Hematopoietic multipotent progenitor cell treated with erythropoietin and hydrocortisone succinate and interleukin-3 and kit ligand, for 4 days (in vitro differentiated cells): ENCODE data around the gene WASF3.
A peak's percentile ranks its signal among the peaks of the same experiment; 100 is the strongest.

Experiments used
- DNase-seq: peaks from one replicate; pipeline ENCODE4 v3.0.0-alpha.2; 2015

WASF3 gene, protein sequence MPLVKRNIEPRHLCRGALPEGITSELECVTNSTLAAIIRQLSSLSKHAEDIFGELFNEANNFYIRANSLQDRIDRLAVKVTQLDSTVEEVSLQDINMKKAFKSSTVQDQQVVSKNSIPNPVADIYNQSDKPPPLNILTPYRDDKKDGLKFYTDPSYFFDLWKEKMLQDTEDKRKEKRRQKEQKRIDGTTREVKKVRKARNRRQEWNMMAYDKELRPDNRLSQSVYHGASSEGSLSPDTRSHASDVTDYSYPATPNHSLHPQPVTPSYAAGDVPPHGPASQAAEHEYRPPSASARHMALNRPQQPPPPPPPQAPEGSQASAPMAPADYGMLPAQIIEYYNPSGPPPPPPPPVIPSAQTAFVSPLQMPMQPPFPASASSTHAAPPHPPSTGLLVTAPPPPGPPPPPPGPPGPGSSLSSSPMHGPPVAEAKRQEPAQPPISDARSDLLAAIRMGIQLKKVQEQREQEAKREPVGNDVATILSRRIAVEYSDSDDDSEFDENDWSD

DNA sequence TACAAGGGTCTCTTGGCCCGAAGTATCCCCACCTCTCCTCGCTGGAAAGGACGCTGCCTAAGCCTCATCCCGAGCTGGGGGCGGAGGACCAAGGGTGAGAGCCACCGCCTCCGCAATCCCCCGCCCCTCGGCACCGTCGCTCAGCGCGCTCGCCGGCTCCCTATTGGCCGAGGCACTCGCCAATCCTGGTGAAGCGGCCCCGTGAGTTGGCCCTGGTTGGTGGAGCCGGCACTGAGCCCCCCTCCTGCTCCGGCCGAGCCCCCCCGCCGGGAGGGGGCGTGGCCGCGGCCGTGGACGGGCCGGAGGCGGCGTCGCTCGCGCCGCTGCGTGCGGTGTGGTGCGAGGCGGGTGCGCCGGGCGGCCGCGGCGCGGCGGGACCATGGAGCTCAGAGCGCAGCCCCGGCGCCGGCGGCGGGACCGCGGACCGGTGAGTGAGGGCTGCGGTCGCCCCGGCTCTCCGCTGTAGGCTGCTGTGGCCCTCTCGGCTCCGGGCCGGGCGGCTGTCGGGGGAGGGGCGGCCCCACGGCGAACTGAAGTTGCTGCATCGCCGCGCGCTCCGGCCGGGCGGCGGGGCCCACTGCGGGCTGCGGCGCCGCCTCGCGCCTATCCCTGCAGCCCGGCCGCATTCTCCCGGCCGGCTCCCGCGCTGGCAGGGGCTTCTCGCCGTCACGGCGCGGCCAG, at the start of gene WASF3:
TSS of gene WASF3 (plus strand) at position 291 of the 681 bp plus-strand sequence. CDS start 84,588 bp downstream, outside the sequence.
- peak; percentile 95 for DNase-seq

DNA sequence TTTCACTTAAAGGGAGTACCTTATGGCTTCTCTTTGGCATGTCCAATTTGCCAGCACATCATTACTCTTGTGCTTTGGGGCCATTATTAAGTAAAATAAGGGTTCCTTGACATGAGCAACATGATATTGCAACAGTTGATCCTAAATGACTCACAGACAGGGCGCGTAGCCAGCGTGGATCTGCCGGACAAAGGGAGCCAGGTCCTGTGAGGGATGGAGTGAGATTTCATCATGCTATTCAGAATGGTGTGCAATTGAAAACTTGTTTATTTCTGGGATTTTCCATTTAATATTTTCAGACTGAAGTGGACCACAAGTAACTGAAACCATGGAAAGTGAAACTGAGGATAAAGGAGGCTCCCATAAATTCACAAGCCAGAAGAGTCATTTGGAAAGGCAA, 48.6 kb upstream of the WASF3 start:
- no peak for DNase-seq

DNA sequence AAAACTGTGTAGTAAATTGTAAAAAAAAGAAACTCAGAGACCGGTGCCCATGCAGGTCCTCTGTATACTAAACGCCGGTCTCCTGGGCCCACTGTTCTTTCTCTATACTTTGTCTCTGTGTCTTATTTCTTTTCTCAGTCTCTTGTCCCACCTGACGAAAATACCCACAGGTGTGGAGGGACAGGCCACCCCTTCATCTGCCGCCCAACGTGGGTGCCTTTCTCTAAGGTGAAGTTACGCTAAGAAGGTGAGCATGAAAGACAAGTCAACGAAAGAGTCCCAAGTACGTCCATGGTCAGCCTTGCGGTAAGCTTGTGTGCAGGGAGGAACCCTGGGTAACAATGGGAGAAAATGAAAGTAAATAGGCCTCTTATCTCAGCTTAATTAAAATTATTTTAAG, 48.0 kb upstream of the WASF3 start:
- DNase-seq = no peak

DNA sequence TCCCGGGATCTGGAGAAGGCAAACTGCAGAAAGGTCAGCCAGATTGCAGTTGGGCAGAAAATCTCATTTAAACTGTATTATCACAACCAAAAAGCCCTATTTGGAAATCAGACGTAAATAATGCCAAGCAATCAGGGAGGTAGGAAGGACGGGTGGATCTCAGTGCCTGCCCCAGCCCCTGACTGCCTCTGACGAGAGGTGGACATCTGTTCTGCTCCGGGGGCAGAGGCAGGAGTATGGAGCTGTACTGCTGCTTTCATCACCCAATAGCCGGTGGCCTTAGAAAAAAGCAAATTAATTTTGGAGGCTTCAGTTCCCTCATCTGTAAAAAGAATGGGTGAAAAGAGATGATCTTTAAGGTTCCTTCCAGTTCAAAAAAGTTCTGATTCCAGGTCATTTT, 43.6 kb upstream of the WASF3 start:
- DNase-seq = no peak

DNA sequence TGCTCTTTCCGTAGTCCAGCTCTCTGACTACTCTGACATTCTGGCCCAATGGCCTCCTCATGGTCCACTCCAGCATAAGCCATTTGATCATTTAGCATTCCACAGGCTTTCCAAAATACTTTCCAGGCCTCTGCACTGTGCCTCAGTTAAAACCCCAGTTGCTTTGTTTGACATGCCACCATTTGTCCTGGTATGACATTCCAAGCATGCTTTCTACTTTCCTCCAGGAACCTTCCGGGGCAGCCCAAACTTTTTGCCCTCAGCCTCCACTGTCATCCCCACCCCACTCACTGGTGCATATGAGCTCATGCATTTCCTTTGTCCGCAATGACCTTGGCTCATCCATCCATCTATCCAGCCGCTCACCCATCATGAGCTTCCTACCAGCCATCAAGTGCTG, 41.8 kb upstream of the WASF3 start:
- no peak for DNase-seq

DNA sequence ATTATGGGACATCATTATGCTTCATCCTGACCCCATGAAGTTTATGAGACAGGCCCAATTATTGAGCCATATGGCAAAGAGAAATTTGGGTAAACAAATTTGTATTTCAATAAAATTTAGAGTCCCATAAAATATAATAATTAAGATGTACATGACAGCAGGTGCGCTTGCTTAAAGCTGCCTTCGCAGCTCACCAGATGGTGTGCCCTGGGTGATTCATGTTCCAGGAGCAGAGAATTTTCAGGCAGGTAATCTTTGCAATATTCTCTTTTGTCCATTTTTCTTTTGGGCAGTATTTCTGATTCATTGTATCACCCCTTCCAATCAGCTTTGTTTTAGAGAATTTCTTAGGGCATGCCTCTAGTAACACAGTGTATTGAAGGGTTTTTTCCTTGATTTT, 39.5 kb upstream of the WASF3 start:
- no peak for DNase-seq

DNA sequence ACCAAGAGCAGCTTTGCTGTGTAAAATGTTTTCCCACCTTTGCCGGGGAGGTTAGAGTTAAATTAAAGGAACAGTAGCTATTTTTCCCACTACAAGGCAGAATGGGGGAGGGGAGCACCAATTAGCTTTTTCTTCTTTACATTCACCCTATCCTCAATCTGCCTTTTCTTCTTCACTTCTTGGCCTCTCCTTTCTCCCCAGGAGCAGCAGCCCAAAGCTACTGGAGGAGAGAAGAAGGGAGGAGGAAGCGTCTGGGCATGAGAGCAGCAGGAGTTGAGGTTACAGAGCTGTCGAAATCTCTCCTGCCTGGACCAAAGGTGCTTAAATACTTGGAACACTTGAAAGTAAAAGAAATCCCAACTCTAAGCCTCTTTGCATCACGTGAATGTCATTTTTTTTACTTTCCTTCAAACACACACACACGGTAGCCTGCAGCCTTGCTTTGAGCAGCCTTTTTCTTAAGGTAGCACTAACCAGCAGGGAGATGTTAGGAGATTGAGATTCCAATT, 39.0 kb upstream of the WASF3 start:
- DNase-seq = no peak

DNA sequence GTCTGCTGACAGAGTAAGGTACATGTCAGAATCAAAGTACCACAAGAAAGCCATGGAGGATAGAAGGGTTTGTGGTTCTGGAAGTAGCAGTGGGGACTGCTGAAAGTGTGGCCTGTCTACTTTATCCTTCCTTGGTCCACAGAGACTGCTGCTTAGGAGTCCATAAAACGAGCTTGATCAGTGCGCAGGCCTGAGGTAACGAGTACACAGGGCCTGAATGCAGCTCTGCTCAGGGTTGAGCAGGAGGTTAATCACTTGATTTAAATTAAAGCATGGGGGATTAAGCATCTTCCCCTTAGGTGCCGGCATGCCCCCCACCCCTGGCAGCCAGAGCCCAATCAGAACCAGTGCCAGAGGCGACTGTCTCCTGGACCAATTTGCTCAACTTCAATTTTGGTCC, 34.9 kb upstream of the WASF3 start:
- no peak for DNase-seq

DNA sequence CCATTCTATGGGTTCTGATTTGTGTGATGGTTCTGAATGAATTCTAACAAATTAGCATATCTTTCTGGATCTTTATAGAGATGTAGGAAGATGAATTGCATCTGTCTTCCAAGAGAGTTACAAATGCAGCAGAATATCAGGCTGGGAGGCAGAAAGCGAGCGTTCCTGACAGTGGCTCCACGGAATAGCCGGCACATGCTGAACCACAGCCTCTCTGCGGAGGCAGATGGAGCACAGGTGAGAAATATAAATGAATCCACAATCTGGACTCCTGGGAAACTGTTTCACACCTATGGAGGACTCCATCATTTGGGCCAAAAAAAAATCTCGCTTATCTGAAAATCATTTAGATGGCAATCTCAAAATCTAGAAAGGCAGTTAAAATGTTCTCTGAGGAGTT, 34.5 kb upstream of the WASF3 start:
- DNase-seq = no peak

DNA sequence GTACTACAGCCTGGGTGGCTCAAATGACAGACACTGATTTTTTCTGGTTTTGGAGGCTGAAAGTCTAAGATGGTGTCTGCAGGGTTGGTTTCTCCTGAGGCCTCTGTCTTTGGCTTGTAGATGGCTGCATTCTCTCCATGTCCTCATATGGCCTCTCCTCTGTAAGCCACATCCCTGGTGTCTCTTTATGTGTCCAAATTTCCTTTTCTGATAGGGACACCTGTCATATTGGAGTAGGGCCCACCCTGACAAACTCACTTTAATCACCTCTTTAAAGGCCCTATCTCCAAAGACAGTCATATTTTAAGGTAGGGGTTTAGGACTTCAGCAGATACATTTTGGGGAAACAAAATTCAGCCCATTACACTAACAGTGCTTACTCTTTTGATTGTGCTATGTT, 32.0 kb upstream of the WASF3 start:
- no peak for DNase-seq

DNA sequence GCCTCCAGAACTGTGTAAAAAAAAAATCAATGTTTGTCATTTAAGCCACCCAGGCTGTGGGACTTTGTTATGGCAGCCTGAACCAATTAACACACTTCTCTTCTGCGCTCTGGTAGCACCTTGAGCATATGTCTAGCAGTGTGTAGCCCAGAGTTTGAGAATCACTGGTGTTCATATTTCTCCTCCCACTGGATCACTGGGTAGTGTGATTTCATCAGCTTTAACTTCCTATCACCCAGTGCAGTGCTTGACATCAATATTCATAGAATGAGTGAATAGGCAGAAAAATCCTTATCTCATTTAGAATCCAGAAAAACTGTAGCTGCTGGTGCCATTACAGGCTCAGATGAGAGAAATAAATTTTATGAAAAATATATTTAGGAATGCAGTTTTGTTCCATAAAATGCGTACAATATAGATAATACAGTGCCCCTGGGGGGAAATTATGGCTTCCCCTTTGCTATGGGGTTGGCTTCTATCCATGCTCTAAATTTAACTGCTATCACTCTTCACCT, 30.7 kb upstream of the WASF3 start:
- no peak for DNase-seq

DNA sequence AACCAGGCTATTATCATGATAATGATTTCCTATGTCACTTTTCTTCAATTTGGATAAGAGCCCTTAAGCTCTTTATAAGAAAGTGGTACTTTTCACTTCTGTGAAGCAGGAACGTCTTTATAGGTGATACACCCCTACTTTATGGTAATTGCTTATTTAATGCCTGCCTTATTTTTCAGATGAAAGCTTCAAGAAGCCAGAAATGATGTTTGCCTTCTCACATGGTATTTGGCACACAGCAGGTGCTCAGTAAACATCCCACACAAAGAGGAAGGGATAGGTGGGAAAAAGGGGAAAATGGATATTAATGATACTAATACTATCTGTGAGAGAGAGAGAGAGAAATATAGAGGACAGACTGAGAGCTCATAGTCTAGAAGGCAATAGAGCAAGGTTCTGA, 29.0 kb upstream of the WASF3 start:
- DNase-seq = no peak

DNA sequence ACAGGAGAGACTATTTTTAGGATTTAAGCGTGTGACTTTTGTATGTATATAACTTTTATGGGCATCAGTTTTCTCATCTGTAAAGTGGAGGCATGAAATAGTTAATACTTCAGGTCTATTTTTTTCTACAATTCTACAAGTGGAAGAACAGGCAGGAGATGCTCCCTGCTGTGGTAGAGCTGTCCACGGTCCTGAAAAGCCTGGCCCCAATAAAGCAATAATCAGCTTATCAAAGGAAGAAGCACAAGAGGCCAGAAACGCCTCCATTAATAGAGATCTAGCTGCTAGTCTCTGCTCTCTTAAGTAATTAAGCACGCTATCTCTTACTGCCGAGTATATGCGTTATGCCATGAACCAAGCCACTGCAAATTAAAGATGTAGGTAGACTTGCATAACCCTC, 28.0 kb upstream of the WASF3 start:
- peak; percentile 83 for DNase-seq

DNA sequence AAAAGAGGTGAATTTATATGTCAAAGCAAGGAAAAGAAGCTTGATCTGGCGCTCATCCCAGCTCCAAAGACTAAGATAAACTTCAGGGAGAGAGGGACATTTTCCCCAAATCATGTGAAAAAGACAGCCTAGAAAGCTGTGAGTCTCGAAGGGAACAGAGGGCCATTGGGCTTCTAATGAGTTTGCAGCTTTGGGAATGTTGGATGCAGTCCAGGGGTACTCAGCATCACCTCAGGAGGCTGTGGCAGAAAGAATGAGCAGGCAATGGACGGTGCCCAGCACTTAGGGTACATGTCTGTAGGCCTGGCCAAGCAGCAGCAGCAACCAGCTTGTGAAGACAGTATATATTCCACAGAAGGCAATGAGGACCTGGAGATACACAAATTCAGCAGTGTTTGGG, 25.7 kb upstream of the WASF3 start:
- DNase-seq = no peak

DNA sequence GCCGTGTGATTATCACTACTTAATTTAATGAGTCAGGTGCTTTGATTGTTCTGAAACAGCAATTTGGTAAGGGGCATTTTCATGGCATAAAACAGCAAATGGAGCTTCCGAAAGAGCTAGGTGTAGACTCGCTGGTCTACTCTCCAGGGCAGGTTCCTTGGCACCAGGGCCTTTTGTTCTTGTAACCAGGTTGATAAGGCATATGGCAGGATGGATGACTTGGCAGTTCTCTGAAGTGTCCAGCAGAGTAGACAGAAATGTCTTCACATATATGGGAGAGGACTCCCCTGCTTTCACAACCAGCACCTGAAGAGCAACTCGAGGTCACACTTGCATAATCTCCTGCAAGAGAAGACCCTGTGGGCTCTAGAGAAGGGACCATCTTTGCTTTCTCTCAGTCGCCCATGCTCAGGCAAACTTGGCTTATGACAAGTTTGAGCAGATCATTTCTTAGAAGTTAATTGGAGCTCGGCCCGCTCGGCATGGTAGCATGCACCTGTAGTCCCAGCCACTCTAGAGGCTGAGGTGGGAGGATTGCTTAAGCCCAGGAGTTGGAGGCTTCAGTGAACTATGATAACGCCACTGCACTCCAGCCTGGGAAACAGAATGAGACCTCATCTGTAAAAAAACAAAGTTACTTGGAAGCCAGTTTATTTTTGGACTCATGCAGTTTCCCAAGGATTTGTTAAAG, 23.3 kb upstream of the WASF3 start:
- DNase-seq = peak; percentile 4

DNA sequence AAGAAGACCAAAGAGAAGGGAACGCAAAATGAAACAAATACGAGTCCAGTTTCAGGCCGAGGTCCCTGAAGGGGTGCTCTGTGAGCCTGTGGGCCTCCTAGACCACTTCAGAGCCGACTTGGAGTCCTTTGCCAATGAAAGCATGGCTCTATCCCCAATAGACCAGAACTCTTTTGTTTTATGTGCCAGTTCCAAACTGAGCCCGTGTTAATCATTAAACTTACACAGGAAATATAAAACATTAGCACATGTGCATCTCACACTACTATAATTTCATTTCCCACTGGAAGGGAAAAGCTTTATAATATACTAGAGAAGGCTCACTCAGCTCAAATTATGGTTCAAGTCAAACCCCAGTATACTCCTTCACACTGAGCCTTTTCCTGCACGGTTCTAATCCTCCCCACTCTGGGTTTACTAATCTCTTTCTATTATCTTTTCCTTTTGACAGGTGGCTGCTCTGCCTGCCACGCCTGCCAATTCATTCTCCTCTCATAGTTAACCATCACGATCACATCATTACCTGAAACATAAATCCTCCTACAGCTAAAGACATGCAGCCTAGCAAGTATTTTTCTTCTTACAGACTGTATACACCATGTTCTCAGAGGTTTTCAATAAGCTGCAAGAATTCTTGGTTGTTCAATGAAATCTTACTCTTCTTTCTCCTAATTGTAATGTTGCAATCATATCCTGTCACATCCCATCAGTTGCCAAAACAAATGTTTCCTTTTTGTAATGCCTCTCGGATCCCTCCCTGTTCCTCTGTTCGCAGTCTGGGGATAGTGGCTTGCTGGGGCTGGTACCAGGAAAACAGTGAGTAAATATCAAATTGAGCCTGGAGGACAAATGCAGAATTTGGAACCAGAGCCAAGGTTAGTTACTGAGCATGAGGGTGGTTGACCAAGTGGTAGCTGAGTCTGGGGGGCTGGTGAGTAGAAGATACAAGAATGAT, 18.8 kb upstream of the WASF3 start:
- no peak for DNase-seq

DNA sequence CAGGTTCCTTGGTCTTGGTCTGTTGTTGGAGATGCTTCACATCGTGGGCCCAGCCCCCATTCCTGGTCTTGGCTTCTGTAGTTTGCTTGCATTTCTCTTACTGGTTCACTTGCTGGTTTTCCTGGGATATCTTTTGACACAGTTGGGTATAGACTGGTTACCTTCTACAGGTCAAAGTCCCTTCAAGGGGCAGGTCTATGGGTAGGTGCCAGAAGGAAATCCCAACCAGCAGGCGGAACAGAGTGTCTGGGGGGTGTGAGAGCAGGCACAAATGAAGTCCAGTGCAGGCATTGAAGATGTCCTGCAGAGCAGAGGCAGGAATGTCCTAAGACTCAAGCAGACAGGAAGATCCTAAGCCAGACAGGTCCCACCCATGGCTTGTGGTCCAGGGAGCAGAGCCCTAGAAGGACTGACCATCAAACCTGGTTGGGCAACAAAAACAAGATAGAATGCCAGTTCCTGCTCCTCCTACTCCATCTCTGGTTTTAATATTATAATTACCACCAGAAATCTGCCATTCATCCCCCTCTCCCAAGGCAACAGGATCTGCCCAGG, 17.7 kb upstream of the WASF3 start:
- no peak for DNase-seq

DNA sequence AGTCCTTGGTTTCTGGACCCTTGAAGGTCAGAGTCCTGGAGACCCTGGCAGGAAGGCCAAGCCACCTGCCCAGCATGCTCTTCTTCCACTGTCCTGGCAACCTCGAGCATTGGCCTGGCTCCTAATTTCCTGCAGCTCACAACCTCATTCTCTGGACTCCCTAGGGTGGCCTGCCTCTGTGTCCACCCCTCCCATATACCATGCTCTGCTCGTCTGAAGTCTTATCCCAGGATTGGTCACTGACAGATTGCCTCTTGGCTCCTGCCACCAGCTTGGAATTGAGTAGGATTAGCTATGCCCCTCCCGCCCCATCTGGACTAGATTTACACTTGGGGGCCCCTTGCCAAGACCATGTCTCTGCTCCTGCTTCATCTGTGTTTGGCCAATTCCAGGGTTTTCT, 17.1 kb upstream of the WASF3 start:
- no peak for DNase-seq

DNA sequence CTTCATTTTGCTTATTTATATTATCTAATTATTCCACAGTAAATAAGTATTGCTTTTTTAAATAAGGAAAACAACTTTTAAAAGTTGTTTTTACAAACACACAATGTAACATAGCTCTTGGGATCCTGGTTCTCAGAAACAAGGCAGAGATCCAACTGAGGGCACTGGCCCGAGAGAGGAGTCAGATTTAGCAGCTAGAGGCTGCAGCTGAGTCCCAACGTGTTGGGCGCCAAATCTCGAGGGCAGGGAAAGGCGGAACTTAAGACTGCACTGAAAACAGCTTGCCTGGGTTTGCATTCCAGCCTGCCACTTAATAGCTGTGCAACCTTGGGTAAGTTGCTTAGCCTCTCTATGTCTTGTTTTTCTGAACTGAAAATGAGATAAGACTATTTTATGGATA, 16.4 kb upstream of the WASF3 start:
- no peak for DNase-seq

DNA sequence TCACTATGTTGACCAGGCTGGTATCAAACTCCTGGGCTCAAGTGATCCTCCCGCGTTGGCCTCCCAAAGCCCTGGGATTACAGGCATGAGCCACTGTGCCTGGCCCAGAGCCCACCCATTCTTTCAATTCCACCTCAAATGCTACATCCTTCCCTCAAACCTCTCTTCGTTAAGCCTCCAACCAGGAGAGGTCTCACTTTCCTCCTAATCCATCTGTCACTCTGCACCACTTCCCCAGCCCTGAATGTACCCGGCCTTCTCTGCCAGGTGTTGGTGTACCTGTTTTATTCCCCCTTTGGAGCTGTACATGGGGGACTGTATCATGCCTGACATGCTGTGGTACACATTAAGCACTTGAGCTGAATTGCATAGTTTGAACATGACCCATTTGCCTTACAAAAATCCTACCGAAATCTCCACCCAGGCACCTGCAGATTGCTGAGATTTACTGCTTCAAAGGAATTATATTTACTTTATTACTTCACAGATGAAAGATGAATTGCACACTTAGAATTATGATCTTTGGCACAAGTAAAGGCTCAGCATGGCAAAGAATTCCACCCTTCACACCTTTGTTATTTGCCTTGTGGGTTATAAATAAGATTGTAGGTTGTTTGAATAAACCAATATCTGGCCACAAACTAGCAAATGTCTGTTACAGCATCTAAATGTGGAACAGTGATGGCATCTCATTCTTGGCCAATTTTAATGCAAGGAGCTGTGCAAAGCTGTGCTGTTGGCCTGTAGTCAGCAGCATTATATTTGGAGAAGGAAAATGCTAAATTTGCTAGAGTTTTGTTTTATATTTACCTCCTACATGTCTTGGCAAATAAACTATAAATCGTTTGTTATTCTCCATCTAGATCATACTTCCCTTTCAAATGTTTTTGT, 15.6 kb upstream of the WASF3 start:
- DNase-seq = no peak

DNA sequence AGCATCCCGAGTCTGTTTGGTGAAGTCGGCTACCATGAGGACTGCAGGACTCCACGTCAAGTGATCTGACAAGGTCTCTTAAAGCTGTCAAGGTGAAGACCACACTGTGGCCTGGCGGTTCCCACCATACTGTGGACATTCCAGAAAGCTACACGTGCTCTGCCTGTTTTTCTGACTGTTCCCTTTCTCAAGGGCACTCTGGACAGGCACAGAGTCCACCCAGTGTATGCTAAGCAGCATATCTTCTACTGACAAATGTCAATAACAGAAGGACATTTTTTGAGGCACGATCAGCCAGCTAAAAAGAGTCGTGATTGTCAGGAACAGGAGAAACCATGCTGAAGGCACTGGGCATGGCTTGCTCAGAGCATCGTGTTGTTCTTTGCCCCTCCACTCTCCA, 12.8 kb upstream of the WASF3 start:
- DNase-seq = no peak
